ENCODE results near the gene USP11.

USP11 gene

GRCh38 chrX:47240619-47241018 is 7.8 kb downstream of the USP11 start:
- no peak overlapping the region for H3K4me2 ChIP-seq (ENCODE audit: low read length)
- H3K9me3 ChIP-seq (ENCODE audit: insufficient read depth, low read length), result no peaks in the 10 kb centered on the region
- H2AFZ ChIP-seq (ENCODE audit: low read depth, low read length), result no peak overlapping the region
- peaks cover 18% of the 10 kb centered on the region for H3K79me2 ChIP-seq (ENCODE audit: low read length)
- H3K4me1 ChIP-seq (ENCODE audit: low read length), result no peaks in the 10 kb centered on the region
- H3K4me3 ChIP-seq (ENCODE audit: low read length), result no peak overlapping the region
- no peaks in the 10 kb centered on the region for H3K27me3 ChIP-seq (ENCODE audit: low read depth, low read length)
- H3K36me3 ChIP-seq (replicated peaks; ENCODE audit: low read depth, low read length), result peaks cover 6% of the 10 kb centered on the region
- H3K9ac ChIP-seq (ENCODE audit: low read length), result no peak overlapping the region
- no peak for TF ChIP-seq EZH2phosphoT487 (IDR thresholded peaks at IDR 0.05; ENCODE audit: low read depth)
- TF ChIP-seq, protein P1, sequence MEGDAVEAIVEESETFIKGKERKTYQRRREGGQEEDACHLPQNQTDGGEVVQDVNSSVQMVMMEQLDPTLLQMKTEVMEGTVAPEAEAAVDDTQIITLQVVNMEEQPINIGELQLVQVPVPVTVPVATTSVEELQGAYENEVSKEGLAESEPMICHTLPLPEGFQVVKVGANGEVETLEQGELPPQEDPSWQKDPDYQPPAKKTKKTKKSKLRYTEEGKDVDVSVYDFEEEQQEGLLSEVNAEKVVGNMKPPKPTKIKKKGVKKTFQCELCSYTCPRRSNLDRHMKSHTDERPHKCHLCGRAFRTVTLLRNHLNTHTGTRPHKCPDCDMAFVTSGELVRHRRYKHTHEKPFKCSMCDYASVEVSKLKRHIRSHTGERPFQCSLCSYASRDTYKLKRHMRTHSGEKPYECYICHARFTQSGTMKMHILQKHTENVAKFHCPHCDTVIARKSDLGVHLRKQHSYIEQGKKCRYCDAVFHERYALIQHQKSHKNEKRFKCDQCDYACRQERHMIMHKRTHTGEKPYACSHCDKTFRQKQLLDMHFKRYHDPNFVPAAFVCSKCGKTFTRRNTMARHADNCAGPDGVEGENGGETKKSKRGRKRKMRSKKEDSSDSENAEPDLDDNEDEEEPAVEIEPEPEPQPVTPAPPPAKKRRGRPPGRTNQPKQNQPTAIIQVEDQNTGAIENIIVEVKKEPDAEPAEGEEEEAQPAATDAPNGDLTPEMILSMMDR (IDR thresholded peaks at IDR 0.05; ENCODE audit: low read depth, low read length), result no peak
- H3K27ac ChIP-seq (ENCODE audit: low read length), result no peak overlapping the region
- H4K20me1 ChIP-seq (ENCODE audit: insufficient read depth, low read length), result no peaks in the 10 kb centered on the region

DNA sequence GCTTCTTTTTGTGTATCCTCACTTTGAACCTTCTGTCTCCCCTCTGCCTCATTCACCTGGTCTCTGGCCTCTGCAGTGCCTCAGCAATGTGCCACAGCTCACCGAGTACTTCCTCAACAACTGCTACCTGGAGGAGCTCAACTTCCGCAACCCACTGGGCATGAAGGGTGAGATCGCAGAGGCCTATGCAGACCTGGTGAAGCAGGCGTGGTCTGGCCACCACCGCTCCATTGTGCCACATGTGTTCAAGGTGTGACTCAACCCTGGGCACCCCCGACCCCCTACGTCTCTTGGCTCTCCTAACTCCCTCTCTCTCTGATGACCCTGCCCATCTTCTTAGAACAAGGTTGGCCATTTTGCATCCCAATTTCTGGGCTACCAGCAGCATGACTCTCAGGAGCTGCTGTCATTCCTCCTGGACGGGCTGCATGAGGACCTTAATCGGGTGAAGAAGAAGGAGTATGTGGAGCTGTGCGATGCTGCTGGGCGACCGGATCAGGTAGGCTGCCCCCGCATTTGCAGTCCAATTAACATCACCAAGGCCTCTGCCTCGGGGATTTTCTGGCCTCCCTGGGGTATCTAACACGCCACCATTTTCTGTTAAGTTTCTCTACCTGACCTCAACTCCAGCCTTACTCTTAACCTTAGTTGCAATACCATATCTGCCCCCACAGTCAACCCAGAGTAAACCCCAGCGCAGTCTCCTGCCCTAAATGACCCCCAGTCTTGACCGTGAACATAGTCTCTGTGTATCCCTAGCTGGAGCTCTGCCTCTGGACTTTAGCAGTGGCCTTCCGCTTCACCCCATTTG is 8.6 kb downstream of the USP11 start:
- H3K27ac ChIP-seq (ENCODE audit: low read length), result no peak overlapping the region
- H3K4me2 ChIP-seq (ENCODE audit: low read length), result no peak overlapping the region
- no peak overlapping the region for H2AFZ ChIP-seq (ENCODE audit: low read depth, low read length)
- H4K20me1 ChIP-seq (ENCODE audit: insufficient read depth, low read length), result no peaks in the 10 kb centered on the region
- no peaks in the 10 kb centered on the region for H3K9me3 ChIP-seq (ENCODE audit: insufficient read depth, low read length)
- peaks cover 9% of the 10 kb centered on the region for H3K36me3 ChIP-seq (replicated peaks; ENCODE audit: low read depth, low read length)
- H3K4me3 ChIP-seq (ENCODE audit: low read length), result no peak overlapping the region
- H3K9ac ChIP-seq (ENCODE audit: low read length), result no peak overlapping the region
- TF ChIP-seq, protein P1 (IDR thresholded peaks at IDR 0.05; ENCODE audit: low read depth, low read length), result no peak
- no peak for TF ChIP-seq EZH2phosphoT487 (IDR thresholded peaks at IDR 0.05; ENCODE audit: low read depth)
- H3K27me3 ChIP-seq (ENCODE audit: low read depth, low read length), result no peaks in the 10 kb centered on the region
- peaks cover 10% of the 10 kb centered on the region for H3K79me2 ChIP-seq (ENCODE audit: low read length)
- no peaks in the 10 kb centered on the region for H3K4me1 ChIP-seq (ENCODE audit: low read length)

- Histone ChIP-seq H3K4me1 (ENCODE audit: low read length) (no peaks in the 10 kb centered on the region), H3K27me3 (ENCODE audit: low read depth, low read length) (no peaks in the 10 kb centered on the region), H3K27ac (ENCODE audit: low read length) (no peak overlapping the region), H3K79me2 (ENCODE audit: low read length) (peaks cover 1% of the 10 kb centered on the region), H3K4me3 (ENCODE audit: low read length) (no peak overlapping the region), H3K9me3 (ENCODE audit: insufficient read depth, low read length) (no peaks in the 10 kb centered on the region), H4K20me1 (ENCODE audit: insufficient read depth, low read length) (no peaks in the 10 kb centered on the region), H3K9ac (ENCODE audit: low read length) (no peak overlapping the region), H3K4me2 (ENCODE audit: low read length) (no peak overlapping the region), H2AFZ (ENCODE audit: low read depth, low read length) (no peak overlapping the region), H3K36me3 (replicated peaks; ENCODE audit: low read depth, low read length) (peaks cover 9% of the 10 kb centered on the region)
- no peak for TF ChIP-seq EZH2phosphoT487 (IDR thresholded peaks at IDR 0.05; ENCODE audit: low read depth)
- TF ChIP-seq, protein P1 (IDR thresholded peaks at IDR 0.05; ENCODE audit: low read depth, low read length), result no peak
Observed at GRCh38 chrX:47242321-47242720, 9.5 kb downstream of the USP11 start.

DNA sequence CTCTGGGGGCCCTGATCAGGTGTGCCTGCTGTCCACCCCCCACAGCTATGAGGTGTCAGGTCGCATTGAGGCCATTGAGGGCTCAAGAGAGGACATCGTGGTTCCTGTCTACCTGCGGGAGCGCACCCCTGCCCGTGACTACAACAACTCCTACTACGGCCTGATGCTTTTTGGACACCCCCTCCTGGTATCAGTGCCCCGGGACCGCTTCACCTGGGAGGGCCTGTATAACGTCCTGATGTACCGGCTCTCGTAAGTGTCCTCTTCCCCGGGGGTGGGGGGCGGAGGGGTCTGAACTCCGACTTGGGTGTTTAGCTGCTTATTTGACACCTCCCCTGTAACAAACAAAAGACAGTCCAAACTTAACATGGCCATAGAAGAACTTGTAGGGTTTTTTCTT is 10.5 kb downstream of the USP11 start:
- Histone ChIP-seq H3K4me2 (ENCODE audit: low read length) (no peak overlapping the region), H3K9ac (ENCODE audit: low read length) (no peak overlapping the region), H3K4me3 (ENCODE audit: low read length) (no peak overlapping the region), H3K4me1 (ENCODE audit: low read length) (no peaks in the 10 kb centered on the region), H3K27ac (ENCODE audit: low read length) (no peak overlapping the region), H4K20me1 (ENCODE audit: insufficient read depth, low read length) (no peaks in the 10 kb centered on the region), H3K79me2 (ENCODE audit: low read length) (no peaks in the 10 kb centered on the region), H3K9me3 (ENCODE audit: insufficient read depth, low read length) (no peaks in the 10 kb centered on the region), H2AFZ (ENCODE audit: low read depth, low read length) (no peak overlapping the region), H3K27me3 (ENCODE audit: low read depth, low read length) (no peaks in the 10 kb centered on the region), H3K36me3 (replicated peaks; ENCODE audit: low read depth, low read length) (peaks cover 9% of the 10 kb centered on the region)
- TF ChIP-seq, protein P1 (IDR thresholded peaks at IDR 0.05; ENCODE audit: low read depth, low read length), result no peak
- TF ChIP-seq EZH2phosphoT487 (IDR thresholded peaks at IDR 0.05; ENCODE audit: low read depth), result no peak
